ENCODE data around the gene CENPM.

Gene CENPM

GRCh38 chr22:41929418-41929810, 17.5 kb downstream of the CENPM start:
- no peak for DNase-seq

- no peak for DNase-seq
Observed at GRCh38 chr22:41928593-41929417, 18.1 kb downstream of the CENPM start.

- no peak for DNase-seq
Observed at GRCh38 chr22:41927813-41928212, 19.1 kb downstream of the CENPM start.

- peak; percentile 59 for DNase-seq
Observed at GRCh38 chr22:41925783-41926460, 21.0 kb downstream of the CENPM start.

- DNase-seq: no peak
Observed at GRCh38 chr22:41923595-41924276, 23.2 kb downstream of the CENPM start.

- DNase-seq: no peak
Observed at GRCh38 chr22:41922940-41923594, 23.9 kb downstream of the CENPM start.

GRCh38 chr22:41922328-41922727, 24.6 kb downstream of the CENPM start:
- no peak for DNase-seq

GRCh38 chr22:41920271-41920976, 26.5 kb downstream of the CENPM start:
- DNase-seq: no peak

- peak; percentile 42 for DNase-seq
Observed at GRCh38 chr22:41919357-41920224, 27.4 kb downstream of the CENPM start.

GRCh38 chr22:41917903-41918791, 28.8 kb downstream of the CENPM start:
- peak; percentile 64 for DNase-seq

- no peak for DNase-seq
Observed at GRCh38 chr22:41917375-41917902, 29.5 kb downstream of the CENPM start.

- DNase-seq: no peak
Observed at GRCh38 chr22:41916745-41917358, 30.1 kb downstream of the CENPM start.

GRCh38 chr22:41915786-41916493, 31.0 kb downstream of the CENPM start:
- no peak for DNase-seq

- DNase-seq: peak; percentile 29
Observed at GRCh38 chr22:41915035-41915785, 31.7 kb downstream of the CENPM start, which contains the start of gene SHISA8. TSS of gene SHISA8 (minus strand) at chr22:41915074. CDS start at chr22:41914667, 407 bp downstream.

GRCh38 chr22:41914611-41915034, 32.3 kb downstream of the CENPM start:
- no peak for DNase-seq

GRCh38 chr22:41913842-41914534, 33.0 kb downstream of the CENPM start:
- no peak for DNase-seq

GRCh38 chr22:41913040-41913719, 33.8 kb downstream of the CENPM start:
- DNase-seq: no peak
